ENCODE data around the gene SEC24A.

- TF ChIP-seq CTCF (IDR thresholded peaks at IDR 0.05; ENCODE audit: insufficient read depth, low read length, poor library complexity, severe bottlenecking) (no peak), EZH2phosphoT487 (conservative IDR thresholded peaks at IDR 0.05; ENCODE audit: low read length) (no peak)
Observed at GRCh38 chr5:134749415-134749814, 100.8 kb downstream of the SEC24A start.

Measured in SU-DHL-6 (cell line).